Stimulated activated naive CD8-positive, alpha-beta T cell treated with anti-CD3 and anti-CD28 coated beads, Interleukin-15, Interleukin-2, amounts not matched to agents 100 ng/mL and 50 ng/mL, for 24 hours (primary cell): ENCODE measurements around the gene CACHD1.

Experiments
- H3K27ac Mint-ChIP-seq: one replicate; pipeline ENCODE4 v1.8.0; 2021; ENCODE audit warnings: mild to moderate bottlenecking, mixed read lengths
- H3K27me3 Mint-ChIP-seq: one replicate; pipeline ENCODE4 v1.8.0; 2021; ENCODE audit warnings: mixed read lengths
- H3K36me3 Mint-ChIP-seq: one replicate; pipeline ENCODE4 v1.8.0; 2021; ENCODE audit warnings: low read depth, mixed read lengths
- H3K4me1 Mint-ChIP-seq: one replicate; pipeline ENCODE4 v1.8.0; 2021; ENCODE audit warnings: low read depth, mixed read lengths
- H3K4me3 Mint-ChIP-seq: one replicate; pipeline ENCODE4 v1.8.0; 2021; ENCODE audit warnings: mild to moderate bottlenecking, mixed read lengths
- H3K9me3 Mint-ChIP-seq: one replicate; pipeline ENCODE4 v1.8.0; 2021; ENCODE audit warnings: mixed read lengths

Gene CACHD1

GRCh38 chr1:64561993-64562392, 92.1 kb downstream of the CACHD1 start:
- H3K9me3 Mint-ChIP-seq: no peaks in the 10 kb centered on the region
- no peak overlapping the region for H3K4me3 Mint-ChIP-seq
- H3K4me1 Mint-ChIP-seq: no peaks in the 10 kb centered on the region
- no peaks in the 10 kb centered on the region for H3K27me3 Mint-ChIP-seq
- no peak overlapping the region for H3K27ac Mint-ChIP-seq
- H3K36me3 Mint-ChIP-seq: peaks cover 3% of the 10 kb centered on the region

GRCh38 chr1:64563958-64564565, 94.1 kb downstream of the CACHD1 start:
- no peaks in the 10 kb centered on the region for H3K27me3 Mint-ChIP-seq
- no peak overlapping the region for H3K4me3 Mint-ChIP-seq
- H3K36me3 Mint-ChIP-seq: peaks cover 3% of the 10 kb centered on the region
- no peak overlapping the region for H3K27ac Mint-ChIP-seq
- no peaks in the 10 kb centered on the region for H3K9me3 Mint-ChIP-seq
- H3K4me1 Mint-ChIP-seq: no peaks in the 10 kb centered on the region

- Mint-ChIP-seq H3K4me1 (no peaks in the 10 kb centered on the region), H3K36me3 (peaks cover 3% of the 10 kb centered on the region), H3K9me3 (no peaks in the 10 kb centered on the region), H3K27me3 (no peaks in the 10 kb centered on the region), H3K27ac (no peak overlapping the region), H3K4me3 (no peak overlapping the region)
Observed at GRCh38 chr1:64564891-64565290, 95.0 kb downstream of the CACHD1 start.

- Mint-ChIP-seq H3K36me3 (no peaks in the 10 kb centered on the region), H3K4me1 (no peaks in the 10 kb centered on the region), H3K9me3 (no peaks in the 10 kb centered on the region), H3K27ac (no peak overlapping the region), H3K27me3 (no peaks in the 10 kb centered on the region), H3K4me3 (no peak overlapping the region)
Observed at GRCh38 chr1:64567426-64568170, 97.7 kb downstream of the CACHD1 start.

GRCh38 chr1:64568171-64568450, 98.2 kb downstream of the CACHD1 start:
- no peaks in the 10 kb centered on the region for H3K4me1 Mint-ChIP-seq
- no peaks in the 10 kb centered on the region for H3K36me3 Mint-ChIP-seq
- H3K4me3 Mint-ChIP-seq: no peak overlapping the region
- H3K27ac Mint-ChIP-seq: no peak overlapping the region
- no peaks in the 10 kb centered on the region for H3K9me3 Mint-ChIP-seq
- no peaks in the 10 kb centered on the region for H3K27me3 Mint-ChIP-seq

GRCh38 chr1:64569411-64569810, 99.5 kb downstream of the CACHD1 start:
- H3K36me3 Mint-ChIP-seq: no peaks in the 10 kb centered on the region

GRCh38 chr1:64570267-64570855, 100.4 kb downstream of the CACHD1 start:
- Mint-ChIP-seq H3K4me1 (no peaks in the 10 kb centered on the region), H3K27me3 (no peaks in the 10 kb centered on the region), H3K4me3 (no peak overlapping the region), H3K36me3 (no peaks in the 10 kb centered on the region), H3K9me3 (no peaks in the 10 kb centered on the region), H3K27ac (no peak overlapping the region)

More at GRCh38 chr1:64569411-64569810, 99.5 kb downstream of the CACHD1 start:
- Mint-ChIP-seq H3K27me3 (no peaks in the 10 kb centered on the region), H3K9me3 (no peaks in the 10 kb centered on the region), H3K4me3 (no peak overlapping the region), H3K4me1 (no peaks in the 10 kb centered on the region), H3K27ac (no peak overlapping the region)

- no peaks in the 10 kb centered on the region for H3K9me3 Mint-ChIP-seq
- no peak overlapping the region for H3K27ac Mint-ChIP-seq
- H3K4me3 Mint-ChIP-seq: no peak overlapping the region
- H3K36me3 Mint-ChIP-seq: no peaks in the 10 kb centered on the region
- H3K27me3 Mint-ChIP-seq: no peaks in the 10 kb centered on the region
- H3K4me1 Mint-ChIP-seq: no peaks in the 10 kb centered on the region
Observed at GRCh38 chr1:64572222-64572900, 102.4 kb downstream of the CACHD1 start.

GRCh38 chr1:64574301-64574700, 104.4 kb downstream of the CACHD1 start:
- H3K27me3 Mint-ChIP-seq: no peaks in the 10 kb centered on the region
- H3K27ac Mint-ChIP-seq: no peak overlapping the region
- H3K9me3 Mint-ChIP-seq: no peaks in the 10 kb centered on the region
- H3K4me1 Mint-ChIP-seq: no peaks in the 10 kb centered on the region
- H3K36me3 Mint-ChIP-seq: no peaks in the 10 kb centered on the region
- H3K4me3 Mint-ChIP-seq: no peak overlapping the region

- H3K9me3 Mint-ChIP-seq: no peaks in the 10 kb centered on the region
- no peaks in the 10 kb centered on the region for H3K36me3 Mint-ChIP-seq
- H3K27me3 Mint-ChIP-seq: no peaks in the 10 kb centered on the region
- no peaks in the 10 kb centered on the region for H3K4me1 Mint-ChIP-seq
- no peak overlapping the region for H3K4me3 Mint-ChIP-seq
- no peak overlapping the region for H3K27ac Mint-ChIP-seq
Observed at GRCh38 chr1:64575881-64576676, 106.2 kb downstream of the CACHD1 start.

- Mint-ChIP-seq H3K27me3 (no peaks in the 10 kb centered on the region), H3K9me3 (no peaks in the 10 kb centered on the region), H3K36me3 (no peaks in the 10 kb centered on the region), H3K4me1 (no peaks in the 10 kb centered on the region), H3K4me3 (no peak overlapping the region), H3K27ac (no peak overlapping the region)
Observed at GRCh38 chr1:64578270-64578973, 108.5 kb downstream of the CACHD1 start.

- Mint-ChIP-seq H3K9me3 (no peaks in the 10 kb centered on the region), H3K36me3 (no peaks in the 10 kb centered on the region), H3K27me3 (no peaks in the 10 kb centered on the region), H3K27ac (no peak overlapping the region), H3K4me3 (no peak overlapping the region), H3K4me1 (no peaks in the 10 kb centered on the region)
Observed at GRCh38 chr1:64579767-64580166, 109.8 kb downstream of the CACHD1 start.

GRCh38 chr1:64581135-64581842, 111.4 kb downstream of the CACHD1 start:
- Mint-ChIP-seq H3K4me3 (no peak overlapping the region), H3K36me3 (no peaks in the 10 kb centered on the region), H3K27ac (no peak overlapping the region)

GRCh38 chr1:64581843-64582185, 111.9 kb downstream of the CACHD1 start:
- Mint-ChIP-seq H3K27me3 (no peaks in the 10 kb centered on the region), H3K4me3 (no peak overlapping the region), H3K4me1 (no peaks in the 10 kb centered on the region), H3K36me3 (no peaks in the 10 kb centered on the region), H3K9me3 (no peaks in the 10 kb centered on the region), H3K27ac (no peak overlapping the region)

More at GRCh38 chr1:64581135-64581842, 111.4 kb downstream of the CACHD1 start:
- no peaks in the 10 kb centered on the region for H3K4me1 Mint-ChIP-seq
- no peaks in the 10 kb centered on the region for H3K9me3 Mint-ChIP-seq
- no peaks in the 10 kb centered on the region for H3K27me3 Mint-ChIP-seq
